ENCODE data around the gene SCML1.

GRCh38 chrX:17738737-17739535, 1.6 kb downstream of the SCML1 start:
- TF ChIP-seq ELK1 (IDR thresholded peaks at IDR 0.05; ENCODE audit: borderline replicate concordance, low read depth, low read length), result no peak
- TF ChIP-seq CTCF (conservative IDR thresholded peaks at IDR 0.05; ENCODE audit: low read depth, low read length), result no peak
- no peak for TF ChIP-seq CEBPB (IDR thresholded peaks at IDR 0.05; ENCODE audit: low read depth, low read length)
- TF ChIP-seq RCOR1 (IDR thresholded peaks at IDR 0.05; ENCODE audit: insufficient replicate concordance, low read length), result no peak
- TF ChIP-seq MAFK (IDR thresholded peaks at IDR 0.05; ENCODE audit: low read depth, low read length), result no peak
- TF ChIP-seq POLR2A (IDR thresholded peaks at IDR 0.05; ENCODE audit: low read depth, low read length), result no peak
- no peak for TF ChIP-seq RFX5 (IDR thresholded peaks at IDR 0.05; ENCODE audit: low read depth, low read length)
- no peak for TF ChIP-seq RAD21 (IDR thresholded peaks at IDR 0.05; ENCODE audit: low read length)
- no peak for TF ChIP-seq BHLHE40 (IDR thresholded peaks at IDR 0.05; ENCODE audit: low read depth, low read length)
- no peak for TF ChIP-seq NFE2L2 (IDR thresholded peaks at IDR 0.05; ENCODE audit: low read depth, low read length)
- TF ChIP-seq SMC3 (IDR thresholded peaks at IDR 0.05; ENCODE audit: low read depth, low read length), result no peak
- no peak for TF ChIP-seq FOS (IDR thresholded peaks at IDR 0.05; ENCODE audit: low read depth, low read length)

All from IMR-90 (cell line).